H9 (cell line): ENCODE measurements around the gene POLK. TPM values are rescaled to one million over a fixed set of nuclear protein-coding genes. Genes with fewer than 3 reads are reported as not detected.

Experiments
- DNase-seq: peaks from one replicate; pipeline ENCODE4 v3.0.0-alpha.2; 2017
- H2AFZ ChIP-seq: one replicate; pipeline ENCODE4 v1.6.1; 2013; ENCODE audit warnings: mild to moderate bottlenecking, low read length, control low read depth, moderate library complexity
- H2AK5ac ChIP-seq: 2 replicates; pipeline ENCODE4 v1.6.1; 2013; ENCODE audit warnings: low read length, control low read depth, mixed read lengths; ENCODE audit not compliant: insufficient read length
- H2BK120ac ChIP-seq: one replicate; pipeline ENCODE4 v1.6.1; 2013; ENCODE audit warnings: low read depth, mild to moderate bottlenecking, low read length, control low read depth, inconsistent platforms; ENCODE audit not compliant: poor library complexity, severe bottlenecking
- H2BK12ac ChIP-seq: 2 replicates; pipeline ENCODE4 v1.6.1; 2013; ENCODE audit warnings: low read length, control low read depth, mixed read lengths, low read depth; ENCODE audit not compliant: insufficient read length
- H2BK15ac ChIP-seq: 2 replicates; pipeline ENCODE4 v1.6.1; 2013; ENCODE audit warnings: low read depth, low read length, control low read depth
- H2BK20ac ChIP-seq: one replicate; pipeline ENCODE4 v1.6.1; 2013; ENCODE audit warnings: low read depth, mild to moderate bottlenecking, low read length, control low read depth, inconsistent platforms; ENCODE audit not compliant: poor library complexity, severe bottlenecking
- H2BK5ac ChIP-seq: 2 replicates; pipeline ENCODE4 v1.6.1; 2013; ENCODE audit warnings: low read length, control low read depth, mixed read lengths; ENCODE audit not compliant: insufficient read length
- H3K14ac ChIP-seq: 2 replicates; pipeline ENCODE4 v1.6.1; 2013; ENCODE audit warnings: low read length, control low read depth; ENCODE audit not compliant: insufficient read depth
- H3K18ac ChIP-seq: 2 replicates; pipeline ENCODE4 v1.6.1; 2013; ENCODE audit warnings: low read depth, mild to moderate bottlenecking, mixed read lengths, low read length, control low read depth; ENCODE audit not compliant: insufficient read length
- H3K23ac ChIP-seq: 2 replicates; pipeline ENCODE4 v1.6.1; 2013; ENCODE audit warnings: low read length, control low read depth, mixed read lengths, low read depth; ENCODE audit not compliant: insufficient read length
- H3K23me2 ChIP-seq: 2 replicates; pipeline ENCODE4 v1.6.1; 2013; ENCODE audit warnings: low read depth, mild to moderate bottlenecking, mixed read lengths, low read length, control low read depth; ENCODE audit not compliant: insufficient read length, poor library complexity, severe bottlenecking
- H3K27ac ChIP-seq: 2 replicates; pipeline ENCODE4 v1.5.1; 2013; ENCODE audit warnings: low read length, control low read depth, mixed read lengths, low read depth; ENCODE audit not compliant: insufficient read length
- H3K27me3 ChIP-seq: 2 replicates; pipeline ENCODE4 v1.6.1; 2013; ENCODE audit warnings: low read length, control low read depth, inconsistent platforms; ENCODE audit not compliant: insufficient read depth
- H3K4ac ChIP-seq: 2 replicates; pipeline ENCODE4 v1.6.1; 2013; ENCODE audit warnings: low read depth, mild to moderate bottlenecking, control low read depth, inconsistent platforms, low read length, moderate library complexity
- H3K4me1 ChIP-seq: 2 replicates; pipeline ENCODE4 v1.6.1; 2013; ENCODE audit warnings: low read length, control low read depth, inconsistent platforms; ENCODE audit not compliant: insufficient read depth
- H3K4me2 ChIP-seq: 2 replicates; pipeline ENCODE4 v1.6.1; 2013; ENCODE audit warnings: low read length, control low read depth, mixed read lengths; ENCODE audit not compliant: insufficient read length, insufficient read depth
- H3K56ac ChIP-seq: 2 replicates; pipeline ENCODE4 v1.6.1; 2013; ENCODE audit warnings: low read depth, mild to moderate bottlenecking, mixed read lengths, low read length, control low read depth; ENCODE audit not compliant: insufficient read length
- H3K79me1 ChIP-seq: 2 replicates; pipeline ENCODE4 v1.6.1; 2013; ENCODE audit warnings: low read depth, mild to moderate bottlenecking, moderate library complexity, low read length, control low read depth, inconsistent platforms; ENCODE audit not compliant: insufficient read depth, poor library complexity, severe bottlenecking
- H3K79me2 ChIP-seq: 2 replicates; pipeline ENCODE4 v1.6.1; 2013; ENCODE audit warnings: low read length, control low read depth, inconsistent platforms; ENCODE audit not compliant: insufficient read depth
- H3K9ac ChIP-seq: 2 replicates; pipeline ENCODE4 v1.6.1; 2013; ENCODE audit warnings: low read length, control low read depth, mixed read lengths; ENCODE audit not compliant: insufficient read length; ENCODE audit errors: extremely low read depth
- H3K9me3 ChIP-seq: one replicate; pipeline ENCODE4 v1.6.1; 2013; ENCODE audit warnings: low read depth, low read length, inconsistent platforms; ENCODE audit not compliant: control insufficient read depth
- H3T11ph ChIP-seq: one replicate; pipeline ENCODE4 v1.6.1; 2013; ENCODE audit warnings: mild to moderate bottlenecking, low read length, control low read depth, inconsistent platforms
- H4K20me1 ChIP-seq: one replicate; pipeline ENCODE4 v1.6.1; 2013; ENCODE audit not compliant: control insufficient read depth, insufficient read length, insufficient read depth
- H4K5ac ChIP-seq: 2 replicates; pipeline ENCODE4 v1.6.1; 2013; ENCODE audit warnings: low read depth, mild to moderate bottlenecking, mixed read lengths, low read length, control low read depth; ENCODE audit not compliant: insufficient read length
- H4K8ac ChIP-seq: replicated peaks from 2 replicates; pipeline ENCODE4 v1.6.1; 2013; ENCODE audit warnings: low read length, control low read depth, mixed read lengths, low read depth; ENCODE audit not compliant: insufficient read length
- H4K91ac ChIP-seq: 2 replicates; pipeline ENCODE4 v1.6.1; 2013; ENCODE audit warnings: low read depth, mild to moderate bottlenecking, moderate library complexity, mixed read lengths, low read length, control low read depth; ENCODE audit not compliant: insufficient read length
- H3K27ac Mint-ChIP-seq, 3 experiments: 2 replicates in 2 of 3; 3 replicates in 1 of 3; pipeline ENCODE4 v1.8.0; 2020 to 2021; ENCODE audit warnings: mixed read lengths in 3 of 3, mild to moderate bottlenecking in 1 of 3, moderate library complexity in 1 of 3
- H3K27me3 Mint-ChIP-seq: 2 replicates; pipeline ENCODE4 v1.8.0; 2021; ENCODE audit warnings: low read depth, mild to moderate bottlenecking, moderate library complexity, mixed read lengths
- H3K36me3 Mint-ChIP-seq, 3 experiments: 2 replicates in 2 of 3; 3 replicates in 1 of 3; pipeline ENCODE4 v1.8.0; 2020 to 2021; ENCODE audit warnings: low read depth in 3 of 3, mixed read lengths in 3 of 3; ENCODE audit not compliant: insufficient read depth in 1 of 3
- H3K4me1 Mint-ChIP-seq, 2 experiments: 2 replicates each; pipeline ENCODE4 v1.8.0; 2020; ENCODE audit warnings: mixed read lengths in 2 of 2
- H3K4me3 Mint-ChIP-seq, 2 experiments: 2 replicates in 1 of 2; 3 replicates in 1 of 2; pipeline ENCODE4 v1.8.0; 2020 to 2021; ENCODE audit warnings: mild to moderate bottlenecking in 2 of 2, mixed read lengths in 2 of 2, moderate library complexity in 1 of 2
- H3K9me3 Mint-ChIP-seq, 2 experiments: 2 replicates in 1 of 2; 3 replicates in 1 of 2; pipeline ENCODE4 v1.8.0; 2020; ENCODE audit warnings: mild to moderate bottlenecking in 2 of 2, mixed read lengths in 2 of 2, moderate library complexity in 1 of 2
- CTCF ChIP-seq: fragments of 200-600 bp; sonication (generic); conservative IDR thresholded peaks from 3 replicates; pipeline ENCODE4 v1.8.0; 2021; ENCODE audit warnings: antibody characterized with exemption, mild to moderate bottlenecking
- WGBS: extraction: QIAGEN DNeasy Blood & Tissue Kit; methylation state at CpG from one replicate; pipeline ENCODE4 v1.1.7; 2013; ENCODE audit warnings: missing lambda C conversion rate, low lambda C conversion rate, mixed read lengths; ENCODE audit not compliant: insufficient read length; ENCODE audit errors: extremely low coverage; 5-methylcytosine and 5-hydroxymethylcytosine counted together
- total RNA-seq: library from RNA; stranded (reverse); gene quantifications from 2 replicates; pipeline ENCODE4 v1.2.1, GENCODE V29; 2021

POLK gene
- total RNA-seq, 1 experiment from 2014 or later: 7.6 TPM

GRCh38 chr5:75546830-75547229, 35.1 kb downstream of the POLK start:
- H3K27ac Mint-ChIP-seq: peak overlapping the region in 1 of 3 experiments; percentile 41; a peak in 1 of 7 replicates

More at GRCh38 chr5:75546830-75547229, 35.1 kb downstream of the POLK start:
- no peak overlapping the region for H4K91ac ChIP-seq
- no peak overlapping the region for H3K23ac ChIP-seq
- H2BK15ac ChIP-seq: no peak overlapping the region
- no peak overlapping the region for H2BK12ac ChIP-seq
- no peaks in the 10 kb centered on the region for H3K9me3 ChIP-seq
- no peak overlapping the region for H3K27ac ChIP-seq
- H3K4me1 ChIP-seq: no peaks in the 10 kb centered on the region
- Mint-ChIP-seq H3K4me1 (no peaks in the 10 kb centered on the region), H3K36me3 (no peaks in the 10 kb centered on the region), H3K9me3 (no peaks in the 10 kb centered on the region; a peak in 1 of 5 replicates), H3K4me3 (no peak overlapping the region), H3K27me3 (no peaks in the 10 kb centered on the region)
- no peak overlapping the region for H2BK120ac ChIP-seq
- H3K14ac ChIP-seq: no peak overlapping the region
- no peak overlapping the region for H3K56ac ChIP-seq
- no peak overlapping the region for H4K8ac ChIP-seq
- no peaks in the 10 kb centered on the region for H3K79me1 ChIP-seq
- H2BK20ac ChIP-seq: no peak overlapping the region
- no peaks in the 10 kb centered on the region for H3K79me2 ChIP-seq
- no peak overlapping the region for H3T11ph ChIP-seq
- H2BK5ac ChIP-seq: no peak overlapping the region
- no peak overlapping the region for H4K5ac ChIP-seq
- DNase-seq: no peak
- WGBS: no CpG with 5 or more reads among the region's 6 CpGs
- no peak for TF ChIP-seq CTCF
- H3K23me2 ChIP-seq: no peaks in the 10 kb centered on the region
- no peak overlapping the region for H2AK5ac ChIP-seq
- no peak overlapping the region for H3K18ac ChIP-seq
- no peak overlapping the region for H3K9ac ChIP-seq
- no peak overlapping the region for H3K4ac ChIP-seq
- H3K27me3 ChIP-seq: no peaks in the 10 kb centered on the region
- no peak overlapping the region for H3K4me2 ChIP-seq
- H2AFZ ChIP-seq: no peak overlapping the region
- H4K20me1 ChIP-seq: no peaks in the 10 kb centered on the region
